OCI-LY1 (cell line): ENCODE measurements around the gene DDI2.

Experiments used
- H2AFZ ChIP-seq: fragments of 200-600 bp; sonication (generic), shearing (Covaris generic); 2 replicates; pipeline ENCODE4 v1.6.0; 2014; ENCODE audit warnings: antibody characterized with exemption, mild to moderate bottlenecking, low read length
- H3F3A ChIP-seq: fragments of 200-600 bp; sonication (generic), shearing (Covaris generic); 2 replicates; pipeline ENCODE4 v1.6.0; 2014; ENCODE audit warnings: mild to moderate bottlenecking, antibody characterized with exemption, low read length, moderate library complexity; ENCODE audit not compliant: insufficient read depth
- H3K27ac ChIP-seq: fragments of 200-600 bp; sonication (generic); 2 replicates; pipeline ENCODE4 v1.5.1; 2014; ENCODE audit warnings: low read length, mixed run types, mild to moderate bottlenecking, low read depth; ENCODE audit not compliant: poor library complexity, severe bottlenecking
- H3K27me3 ChIP-seq: fragments of 200-600 bp; sonication (generic); 2 replicates; pipeline ENCODE4 v1.6.0; 2014; ENCODE audit warnings: antibody characterized with exemption, mild to moderate bottlenecking, low read length, moderate library complexity; ENCODE audit not compliant: insufficient read depth
- H3K36me3 ChIP-seq: fragments of 200-600 bp; sonication (generic); 2 replicates; pipeline ENCODE4 v1.6.1; 2014; ENCODE audit warnings: mild to moderate bottlenecking, antibody characterized with exemption, low read length, moderate library complexity, mixed read lengths; ENCODE audit not compliant: insufficient read depth
- H3K4me1 ChIP-seq: fragments of 200-600 bp; sonication (generic); 2 replicates; pipeline ENCODE4 v1.5.1; 2014; ENCODE audit warnings: mild to moderate bottlenecking, low read length, moderate library complexity; ENCODE audit not compliant: insufficient read depth, severe bottlenecking
- H3K4me2 ChIP-seq: fragments of 200-600 bp; sonication (generic), shearing (Covaris generic); 2 replicates; pipeline ENCODE4 v1.6.1; 2014; ENCODE audit warnings: low read length
- H3K4me3 ChIP-seq: fragments of 200-600 bp; sonication (generic); 2 replicates; pipeline ENCODE4 v1.5.1; 2014; ENCODE audit warnings: low read length, low read depth, mild to moderate bottlenecking, mixed read lengths; ENCODE audit not compliant: poor library complexity, severe bottlenecking
- H3K79me2 ChIP-seq: fragments of 200-600 bp; shearing (Covaris generic); 2 replicates; pipeline ENCODE4 v1.6.1; 2016; ENCODE audit warnings: mixed run types, low read length, mixed read lengths; ENCODE audit not compliant: insufficient read depth
- H3K9ac ChIP-seq: fragments of 200-600 bp; sonication (generic), shearing (Covaris generic); 2 replicates; pipeline ENCODE4 v1.6.1; 2014; ENCODE audit warnings: mild to moderate bottlenecking, low read length, mixed read lengths
- H3K9me2 ChIP-seq: fragments of 200-600 bp; sonication (generic), shearing (Covaris generic); 2 replicates; pipeline ENCODE4 v1.6.1; 2014; ENCODE audit warnings: low read depth, mild to moderate bottlenecking, low read length, mixed read lengths
- H3K9me3 ChIP-seq: fragments of 200-600 bp; shearing (Covaris generic); 2 replicates; pipeline ENCODE4 v1.6.1; 2014; ENCODE audit warnings: low read length, mixed read lengths
- H4K20me1 ChIP-seq: fragments of 200-600 bp; sonication (generic), shearing (Covaris generic); 2 replicates; pipeline ENCODE4 v1.6.0; 2016; ENCODE audit warnings: mild to moderate bottlenecking, low read length; ENCODE audit not compliant: insufficient read depth
- EZH2 ChIP-seq: fragments of 200-600 bp; sonication (generic), shearing (Covaris generic); IDR thresholded peaks from 2 replicates; pipeline ENCODE4 v1.8.0; 2017; ENCODE audit warnings: borderline replicate concordance, mixed run types, mild to moderate bottlenecking, antibody characterized with exemption, low read length, moderate library complexity, mixed read lengths
- TF ChIP-seq, protein P1 (sequence below): fragments of 200-600 bp; sonication (generic), shearing (Covaris generic); IDR thresholded peaks from 2 replicates; pipeline ENCODE4 v1.5.1; 2017; ENCODE audit warnings: mild to moderate bottlenecking, antibody characterized with exemption, low read length, moderate library complexity, mixed read lengths

DDI2 gene

DNA sequence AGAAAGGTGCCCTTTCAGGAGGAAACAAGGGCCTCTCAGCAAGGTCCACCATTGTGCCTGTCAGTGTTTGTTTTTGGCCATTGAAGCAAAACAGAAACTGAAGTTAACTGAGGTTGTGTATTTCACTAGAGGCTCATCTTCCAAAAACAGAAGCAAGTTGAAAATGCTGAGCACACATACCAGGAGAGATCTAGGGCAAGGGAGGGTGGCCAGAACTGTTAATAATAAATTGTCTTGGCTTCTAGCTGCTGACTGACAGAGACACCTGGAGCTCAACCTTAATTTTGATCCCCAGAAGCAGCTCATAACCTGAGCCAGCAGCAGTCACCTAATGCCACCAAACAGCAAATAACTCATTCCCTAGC is 37.6 kb upstream of the DDI2 start:
- no peaks in the 10 kb centered on the region for H3K79me2 ChIP-seq
- H3K9me3 ChIP-seq: no peaks in the 10 kb centered on the region
- peak overlapping the region; percentile 52 for H3K27ac ChIP-seq
- H3K9me2 ChIP-seq: no peaks in the 10 kb centered on the region
- no peaks in the 10 kb centered on the region for H3F3A ChIP-seq
- H3K4me2 ChIP-seq: peak overlapping the region; percentile 39; the same call in 1 of the 2 replicates
- no peaks in the 10 kb centered on the region for H3K36me3 ChIP-seq
- H3K27me3 ChIP-seq: no peaks in the 10 kb centered on the region
- peak overlapping the region; percentile 28; the same call in 1 of the 2 replicates for H3K9ac ChIP-seq
- no peaks in the 10 kb centered on the region for H4K20me1 ChIP-seq
- H3K4me1 ChIP-seq: peaks cover 24% of the 10 kb centered on the region
- H2AFZ ChIP-seq: peak overlapping the region; percentile 84
- TF ChIP-seq, protein P1, sequence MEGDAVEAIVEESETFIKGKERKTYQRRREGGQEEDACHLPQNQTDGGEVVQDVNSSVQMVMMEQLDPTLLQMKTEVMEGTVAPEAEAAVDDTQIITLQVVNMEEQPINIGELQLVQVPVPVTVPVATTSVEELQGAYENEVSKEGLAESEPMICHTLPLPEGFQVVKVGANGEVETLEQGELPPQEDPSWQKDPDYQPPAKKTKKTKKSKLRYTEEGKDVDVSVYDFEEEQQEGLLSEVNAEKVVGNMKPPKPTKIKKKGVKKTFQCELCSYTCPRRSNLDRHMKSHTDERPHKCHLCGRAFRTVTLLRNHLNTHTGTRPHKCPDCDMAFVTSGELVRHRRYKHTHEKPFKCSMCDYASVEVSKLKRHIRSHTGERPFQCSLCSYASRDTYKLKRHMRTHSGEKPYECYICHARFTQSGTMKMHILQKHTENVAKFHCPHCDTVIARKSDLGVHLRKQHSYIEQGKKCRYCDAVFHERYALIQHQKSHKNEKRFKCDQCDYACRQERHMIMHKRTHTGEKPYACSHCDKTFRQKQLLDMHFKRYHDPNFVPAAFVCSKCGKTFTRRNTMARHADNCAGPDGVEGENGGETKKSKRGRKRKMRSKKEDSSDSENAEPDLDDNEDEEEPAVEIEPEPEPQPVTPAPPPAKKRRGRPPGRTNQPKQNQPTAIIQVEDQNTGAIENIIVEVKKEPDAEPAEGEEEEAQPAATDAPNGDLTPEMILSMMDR: no peak
- TF ChIP-seq EZH2: no peak
- H3K4me3 ChIP-seq: no peak overlapping the region

DNA sequence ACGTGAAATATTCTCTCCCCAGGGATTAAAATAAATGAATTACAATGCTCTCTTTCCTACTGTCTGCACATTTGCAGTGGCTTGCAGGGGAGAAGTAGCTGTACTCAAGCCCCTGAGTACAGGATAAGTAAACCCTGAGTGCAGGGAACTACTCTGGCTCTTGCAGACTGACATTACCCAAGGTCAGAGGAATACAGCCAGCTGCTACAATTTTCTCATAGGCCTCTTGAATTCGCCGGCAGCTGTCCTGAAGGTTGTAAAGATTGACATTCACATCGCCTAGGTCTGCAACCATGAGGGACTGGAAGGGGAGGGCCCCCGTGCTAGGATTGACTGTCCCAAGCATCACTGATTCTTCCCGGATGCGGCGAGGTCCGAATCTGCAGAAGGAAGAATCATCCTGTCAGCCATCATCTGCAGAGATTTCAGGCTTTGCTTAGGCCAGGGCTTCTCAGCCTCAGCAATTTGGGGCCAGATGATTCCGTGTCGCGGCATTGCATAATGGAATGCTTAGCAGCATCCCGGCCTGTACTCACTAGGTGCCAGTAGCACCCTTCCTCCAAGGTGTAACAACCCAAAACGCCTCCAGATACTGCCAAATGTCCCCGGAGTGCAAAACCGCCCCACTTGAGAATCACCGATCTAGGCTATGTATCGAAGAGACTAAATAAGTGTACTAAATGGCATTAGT is 34.1 kb upstream of the DDI2 start:
- H2AFZ ChIP-seq: no peak overlapping the region
- H3F3A ChIP-seq: no peaks in the 10 kb centered on the region
- H4K20me1 ChIP-seq: no peaks in the 10 kb centered on the region
- H3K27me3 ChIP-seq: no peaks in the 10 kb centered on the region
- H3K9me3 ChIP-seq: no peaks in the 10 kb centered on the region
- H3K79me2 ChIP-seq: no peaks in the 10 kb centered on the region
- no peak overlapping the region for H3K9ac ChIP-seq
- no peak overlapping the region for H3K27ac ChIP-seq
- TF ChIP-seq, protein P1: no peak
- TF ChIP-seq EZH2: no peak
- H3K4me2 ChIP-seq: no peak overlapping the region
- H3K4me3 ChIP-seq: no peak overlapping the region
- peaks cover 26% of the 10 kb centered on the region for H3K4me1 ChIP-seq
- no peaks in the 10 kb centered on the region for H3K9me2 ChIP-seq
- no peaks in the 10 kb centered on the region for H3K36me3 ChIP-seq

DNA sequence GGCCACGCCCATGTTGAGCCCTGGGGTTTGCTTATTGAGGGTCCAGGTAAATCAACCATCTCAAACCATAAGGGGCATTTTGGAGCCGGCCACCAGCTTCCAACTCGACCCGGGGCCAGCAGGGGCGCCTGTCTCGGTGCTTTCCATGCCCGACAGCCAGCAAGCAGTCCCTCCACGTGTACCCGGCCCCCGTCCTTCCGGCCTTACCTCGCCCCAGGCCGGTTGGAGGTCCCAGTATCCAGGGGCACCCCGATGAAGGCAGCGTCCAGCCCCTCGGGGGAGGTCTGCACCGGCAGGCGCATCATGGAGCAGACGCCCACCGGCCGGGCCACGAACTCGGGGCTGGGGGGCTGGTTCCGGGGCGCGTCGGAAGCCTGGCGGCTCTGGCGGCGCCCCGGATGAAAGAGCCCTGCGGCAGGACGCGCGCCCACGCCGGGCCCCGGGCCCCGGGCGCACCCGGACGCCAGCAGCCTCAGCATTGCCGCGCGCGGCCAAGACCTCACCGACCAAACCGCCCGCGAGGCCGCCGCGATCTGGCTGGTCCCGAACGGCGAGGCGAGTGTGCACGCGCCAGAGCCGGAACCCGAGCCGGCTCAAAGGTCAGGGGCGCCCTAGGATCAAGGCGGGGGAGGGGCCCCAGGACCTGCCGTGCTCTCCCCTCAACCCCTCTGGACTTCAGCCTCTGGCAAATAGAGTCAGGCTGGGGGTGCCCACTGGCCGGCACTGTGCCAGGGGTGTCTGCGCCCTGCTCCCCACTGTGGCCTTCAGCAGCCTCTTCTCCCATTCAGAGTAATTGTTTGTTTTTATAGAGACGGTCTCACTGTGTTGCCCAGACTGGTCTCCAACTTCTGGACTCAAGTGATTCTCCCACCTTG is 32.5 kb upstream of the DDI2 start, which contains the start of gene AGMAT:
AGMAT (minus strand) TSS at position 563 of the 875 bp plus-strand sequence; CDS start at position 479, 84 bp downstream.
- peak within 1 kb of the TSS; percentile 92 for H2AFZ ChIP-seq
- no peaks in the 10 kb centered on the region for H3K9me2 ChIP-seq
- peak within 1 kb of the TSS; percentile 89 for H3K4me2 ChIP-seq
- no peak within 1 kb of the TSS for H3K27ac ChIP-seq
- H3F3A ChIP-seq: no peaks in the 10 kb centered on the region
- H3K4me1 ChIP-seq: peaks cover 12% of the 10 kb centered on the region
- no peaks in the 10 kb centered on the region for H4K20me1 ChIP-seq
- no peaks in the 10 kb centered on the region; the same call in 1 of the 2 replicates for H3K36me3 ChIP-seq
- peak within 1 kb of the TSS; percentile 63 for H3K4me3 ChIP-seq
- H3K27me3 ChIP-seq: no peaks in the 10 kb centered on the region
- TF ChIP-seq EZH2: no peak
- TF ChIP-seq, protein P1: no peak
- no peaks in the 10 kb centered on the region for H3K79me2 ChIP-seq
- no peaks in the 10 kb centered on the region for H3K9me3 ChIP-seq
- H3K9ac ChIP-seq: peak within 1 kb of the TSS; percentile 69
